K562 (cell line): ENCODE measurements around the gene SOD1. TPM values are rescaled to one million over a fixed set of nuclear protein-coding genes. Genes with fewer than 3 reads are reported as not detected.

Source experiments
- ATAC-seq: fragments of 200-7000 bp; cut with Tn5 transposase; 3 replicates; pipeline ENCODE4 v1.9.1; 2020; ENCODE audit warnings: moderate library complexity
- BruUV-seq: library from RNA; stranded (reverse); fragments of 400-500 nt; replicated peaks from 2 replicates; lab custom pipeline; 2021; lab: Mats Ljungman, UMichigan
- CTCF ChIA-PET: fragments of 300-600 bp; formaldehyde crosslinking; extraction: SDS; loops from one replicate; lab custom pipeline; 2021; ENCODE audit warnings: low intra/inter-chr PET ratio; lab: Yijun Ruan, JAX
- POLR2A ChIA-PET: fragments of 300-600, 350-650 bp; sonication (Branson Sonifier 250); formaldehyde crosslinking; extraction: SDS; loops from one replicate; lab custom pipeline; 2021; ENCODE audit warnings: antibody characterized with exemption, inconsistent platforms; lab: Yijun Ruan, JAX
- DNase-seq, 4 experiments: peaks; one replicate each; pipeline versions ENCODE4 v3.0.0 to v3.0.0-alpha.2; 2011 to 2018; ENCODE audit warnings: low spot score in 3 of 4, mixed read lengths in 3 of 4; ENCODE audit errors: extremely low read depth in 1 of 4
- FAIRE-seq: peaks from 2 replicates; lab custom pipeline; 2011; peaks lifted over from hg19 to GRCh38; lab: Jason Lieb, UNC
- H2AFZ ChIP-seq: 2 replicates; pipeline ENCODE4 v1.6.0; 2011; ENCODE audit warnings: low read depth, low read length, control low read depth, inconsistent platforms
- H3K27ac ChIP-seq: fragments of 200-600 bp; 3 replicates; pipeline ENCODE4 v1.8.0; 2011; ENCODE audit warnings: low read depth, mild to moderate bottlenecking, control low read depth, inconsistent platforms, low read length, moderate library complexity, mixed read lengths; ENCODE audit errors: extremely low read depth
- H3K27me3 ChIP-seq, 2 experiments: fragments of 300-600 bp in 1 of 2; 2 replicates in 1 of 2; 3 replicates in 1 of 2; pipeline versions ENCODE4 v1.6.0 to v1.8.0; 2011; ENCODE audit warnings: inconsistent platforms in 2 of 2, low read length in 2 of 2, mild to moderate bottlenecking in 1 of 2, mixed read lengths in 1 of 2, moderate library complexity in 1 of 2; ENCODE audit not compliant: control insufficient read depth in 2 of 2, insufficient read depth in 2 of 2
- H3K36me3 ChIP-seq: fragments of 300-600 bp; 3 replicates; pipeline ENCODE4 v1.8.0; 2011; ENCODE audit warnings: mild to moderate bottlenecking, low read length, inconsistent platforms; ENCODE audit not compliant: control insufficient read depth, insufficient read depth
- H3K4me1 ChIP-seq, 2 experiments: fragments of 200-600 bp in 1 of 2; replicated peaks in 1 of 2; 2 replicates in 1 of 2; 3 replicates in 1 of 2; pipeline versions ENCODE4 v1.5.1 to v1.8.0; 2011; ENCODE audit warnings: inconsistent platforms in 2 of 2, low read length in 2 of 2, mild to moderate bottlenecking in 1 of 2, mixed read lengths in 1 of 2, moderate library complexity in 1 of 2; ENCODE audit not compliant: control insufficient read depth in 2 of 2, insufficient read depth in 2 of 2
- H3K4me2 ChIP-seq: 2 replicates; pipeline ENCODE4 v1.6.1; 2011; ENCODE audit warnings: low read length, control low read depth, inconsistent platforms, mixed read lengths; ENCODE audit not compliant: insufficient read depth
- H3K4me3 ChIP-seq: fragments of 200-600 bp; sonication (generic), shearing (Covaris generic); 2 replicates; pipeline ENCODE4 v1.5.1; 2016; ENCODE audit warnings: control low read depth, inconsistent platforms
- H3K79me2 ChIP-seq: fragments of 200-600 bp; 3 replicates; pipeline ENCODE4 v1.8.0; 2011; ENCODE audit warnings: low read length, inconsistent platforms; ENCODE audit not compliant: control insufficient read depth, insufficient read depth
- H3K9ac ChIP-seq, 2 experiments: 2 replicates each; pipeline versions ENCODE4 v1.6.0 to v1.6.1; 2011; ENCODE audit warnings: low read depth in 2 of 2, low read length in 2 of 2, control low read depth in 1 of 2, inconsistent platforms in 1 of 2, mild to moderate bottlenecking in 1 of 2, mixed read lengths in 1 of 2; ENCODE audit not compliant: insufficient read depth in 1 of 2
- H3K9me1 ChIP-seq: one replicate; pipeline ENCODE4 v1.6.0; 2011; ENCODE audit warnings: inconsistent platforms, mild to moderate bottlenecking, low read length, moderate library complexity; ENCODE audit not compliant: control insufficient read depth, insufficient read depth
- H3K9me3 ChIP-seq: replicated peaks from 2 replicates; pipeline ENCODE4 v1.5.1; 2011; ENCODE audit warnings: low read depth, low read length, inconsistent platforms; ENCODE audit not compliant: control insufficient read depth, insufficient read depth
- H4K20me1 ChIP-seq: replicated peaks from 2 replicates; pipeline ENCODE4 v1.6.1; 2011; ENCODE audit warnings: low read length, inconsistent platforms, mixed read lengths; ENCODE audit not compliant: control insufficient read depth, insufficient read depth
- BRD9 ChIP-seq: fragments of 450-650 bp; IDR thresholded peaks from 2 replicates; pipeline ENCODE4 v1.6.1; 2018; ENCODE audit warnings: low read depth; ENCODE audit not compliant: partially characterized antibody
- DNMT1 ChIP-seq: fragments of 450-650 bp; IDR thresholded peaks from 2 replicates; pipeline ENCODE4 v1.6.1; 2016; ENCODE audit warnings: antibody characterized with exemption, mild to moderate bottlenecking
- MEF2A ChIP-seq: IDR thresholded peaks from 2 replicates; pipeline ENCODE4 v1.6.1; 2011; ENCODE audit warnings: low read depth, mild to moderate bottlenecking, low read length, moderate library complexity; ENCODE audit not compliant: control insufficient read depth
- PKNOX1 ChIP-seq: fragments of 450-650 bp; IDR thresholded peaks from 2 replicates; pipeline ENCODE4 v1.6.1; 2016
- SIN3A ChIP-seq, 2 experiments: fragments of 150-350 bp in 1 of 2; IDR thresholded peaks; 2 replicates each; pipeline ENCODE4 v1.6.1; 2011 to 2016; ENCODE audit warnings: borderline replicate concordance in 2 of 2, low read depth in 2 of 2, low read length in 2 of 2, mild to moderate bottlenecking in 2 of 2, moderate library complexity in 2 of 2; ENCODE audit not compliant: control insufficient read depth in 1 of 2
- SIRT6 ChIP-seq: IDR thresholded peaks from one replicate; pipeline ENCODE4 v1.6.1; 2012; ENCODE audit warnings: low read depth, mild to moderate bottlenecking, control low read depth, inconsistent platforms, low read length, moderate library complexity
- U2AF2 ChIP-seq: fragments of 200-400 bp; formaldehyde crosslinking; optimal IDR thresholded peaks from 2 replicates; pipeline ENCODE3; 2017; ENCODE audit warnings: low read depth, mild to moderate bottlenecking, low read length
- YY1 ChIP-seq, 3 experiments: IDR thresholded peaks; 2 replicates each; pipeline ENCODE4 v1.6.1; 2011; ENCODE audit warnings: low read length in 2 of 3, mild to moderate bottlenecking in 2 of 3, moderate library complexity in 2 of 3, borderline replicate concordance in 1 of 3, control low read depth in 1 of 3, low read depth in 1 of 3; ENCODE audit not compliant: insufficient read depth in 3 of 3, insufficient replicate concordance in 2 of 3, control insufficient read depth in 1 of 3, insufficient read length in 1 of 3; ENCODE audit errors: extremely low read depth in 1 of 3
- ZFX ChIP-seq: sonication (generic); formaldehyde crosslinking; IDR thresholded peaks from 2 replicates; pipeline ENCODE4 v1.8.0; 2022; ENCODE audit warnings: mild to moderate bottlenecking, missing genetic modification reagents, moderate library complexity
- ZNF444 ChIP-seq: fragments of 250-450 bp; sonication (Bioruptor Pico); IDR thresholded peaks from 2 replicates; pipeline ENCODE4 v1.4.0; 2020; ENCODE audit warnings: mild to moderate bottlenecking, moderate library complexity
- ZNF79 ChIP-seq: fragments of 250-450 bp; sonication (Bioruptor Pico); IDR thresholded peaks from 2 replicates; pipeline ENCODE4 v1.4.0; 2020; ENCODE audit warnings: low read depth, mild to moderate bottlenecking, moderate library complexity
- WGBS: fragments of 100-300 bp; shearing (Covaris generic); methylation state at CpG from one replicate; pipeline ENCODE4 v1.1.6; 2016; ENCODE audit warnings: low coverage, mixed read lengths; ENCODE audit not compliant: insufficient coverage; ENCODE audit errors: missing lambda C conversion rate; 5-methylcytosine and 5-hydroxymethylcytosine counted together
- in situ Hi-C: fragments of 300-500 bp; cut with MboI; formaldehyde crosslinking; loops from 4 replicates; pipeline ENCODE4 v1.15.0; 2018; ENCODE audit warnings: inconsistent platforms, mixed read lengths
- intact Hi-C: fragments of 100-400 bp; cut with micrococcal nuclease; formaldehyde crosslinking; loops from 2 replicates; pipeline ENCODE4 v1.14.2; 2022
- polyA plus RNA-seq, 8 experiments: library from polyadenylated mRNA; depleted of rRNA in 4 of 8; stranded (reverse) in 5 of 8; unstranded in 3 of 8; fragments of >200 nt; fragmentation: Nextera tagmentation in 2 of 8; fragmentation: Illumina TruSeq in 1 of 8; extraction: Ambion mirVana in 2 of 8; extraction: Trizol in 1 of 8; gene quantifications; 2 replicates each; pipeline versions ENCODE4 v1.2.1 to v1.2.3, GENCODE V29; 2011 to 2014; ENCODE audit warnings: inconsistent platforms in 1 of 8, missing spikeins in 1 of 8
- total RNA-seq, 7 experiments: library from RNA; depleted of rRNA in 6 of 7; stranded (reverse); fragments of >200 nt in 6 of 7; fragmentation: Illumina TruSeq in 2 of 7; extraction: Trizol in 2 of 7; gene quantifications; 2 replicates each; pipeline versions ENCODE4 v1.2.1 to v1.2.3, GENCODE V29; 2011 to 2021; ENCODE audit warnings: low replicate concordance in 1 of 7

SOD1 gene
- total and polyA plus RNA-seq, 9 of the 15 experiments (the other 6 are each of a cell fraction or from before 2014, with no cell fraction given): 452 to 1,409 (median 633) TPM

GRCh38 chr21:31641416-31641922 lies 18.0 kb upstream of the SOD1 start:
- ChIA-PET CTCF (no interaction called here), POLR2A (interaction anchor here (1.3 kb wide), 1 partner anchor 12 kb away, joined by 4 read pairs; no protein-coding TSS in a partner anchor)
- ATAC-seq: peak; percentile 56; the same call in 2 of the 3 replicates
- FAIRE-seq: no peak
- TF ChIP-seq ZNF444 (CRISPR knock-in tag) (no peak), MEF2A (no peak), BRD9 (no peak), ZFX (no peak), SIN3A (IDR thresholded peaks at IDR 0.05; ENCODE audit: borderline replicate concordance in 2 of 2, control insufficient read depth in 1 of 2, low read depth in 2 of 2, low read length in 2 of 2) (no peak), DNMT1 (no peak), U2AF2 (no peak), YY1 (IDR thresholded peaks at IDR 0.05; ENCODE audit: borderline replicate concordance in 1 of 3, control insufficient read depth in 1 of 3, extremely low read depth in 1 of 3, insufficient read depth in 3 of 3, insufficient read length in 1 of 3, insufficient replicate concordance in 2 of 3, low read depth in 1 of 3, low read length in 2 of 3) (peak in 2 of 3 experiments; percentile 57 to 73), PKNOX1 (peak; percentile 73), SIRT6 (no peak), ZNF79 (CRISPR knock-in tag) (no peak)
- Histone ChIP-seq H3K4me2 (no peak overlapping the region), H3K9me3 (no peaks in the 10 kb centered on the region), H3K27ac (no peak overlapping the region), H4K20me1 (no peaks in the 10 kb centered on the region), H3K27me3 (no peaks in the 10 kb centered on the region; a peak in 1 of 5 replicates), H3K9me1 (no peaks in the 10 kb centered on the region), H3K4me3 (no peak overlapping the region), H3K9ac (no peak overlapping the region), H3K79me2 (no peaks in the 10 kb centered on the region), H3K36me3 (no peaks in the 10 kb centered on the region), H3K4me1 (peaks cover 3 to 8% of the 10 kb centered on the region in 2 experiments; a peak in 3 of 5 replicates), H2AFZ (no peak overlapping the region)
- WGBS: 48% methylated on average over 12 of the region's 12 CpGs
- no peak for DNase-seq
- intact Hi-C loops: no loop called here
- BruUV-seq: no TSS peak
- in situ Hi-C loops: no loop called here
